HUES6 (cell line): Measurements from ENCODE around the gene TMEM63B.

ENCODE experiments used
- H3K27ac ChIP-seq: 2 replicates; pipeline ENCODE4 v1.7.0; 2013; ENCODE audit warnings: low read depth, mild to moderate bottlenecking, low read length, inconsistent platforms
- H3K27me3 ChIP-seq: 2 replicates; pipeline ENCODE4 v1.6.1; 2013; ENCODE audit warnings: low read length; ENCODE audit not compliant: control insufficient read depth, insufficient read depth
- H3K36me3 ChIP-seq: 2 replicates; pipeline ENCODE4 v1.6.1; 2013; ENCODE audit warnings: low read length; ENCODE audit not compliant: control insufficient read depth, insufficient read depth
- H3K4me1 ChIP-seq: 2 replicates; pipeline ENCODE4 v1.6.1; 2013; ENCODE audit warnings: low read length; ENCODE audit not compliant: control insufficient read depth, insufficient read depth
- H3K4me3 ChIP-seq: 2 replicates; pipeline ENCODE4 v1.5.1; 2013; ENCODE audit warnings: low read depth, low read length
- H3K9ac ChIP-seq: one replicate; pipeline ENCODE4 v1.6.1; 2013; ENCODE audit warnings: mild to moderate bottlenecking, low read length
- H3K9me3 ChIP-seq: 2 replicates; pipeline ENCODE4 v1.6.1; 2013; ENCODE audit warnings: low read depth, low read length; ENCODE audit not compliant: control insufficient read depth, insufficient read depth

The TMEM63B gene

GRCh38 chr6:44149369-44150012, 22.1 kb downstream of the TMEM63B start:
- no peak overlapping the region for H3K9ac ChIP-seq
- H3K36me3 ChIP-seq, result peaks cover 61% of the 10 kb centered on the region
- no peaks in the 10 kb centered on the region for H3K4me1 ChIP-seq
- no peaks in the 10 kb centered on the region for H3K27me3 ChIP-seq
- H3K27ac ChIP-seq, result no peak overlapping the region
- no peaks in the 10 kb centered on the region for H3K9me3 ChIP-seq
- no peak overlapping the region for H3K4me3 ChIP-seq

- H3K36me3 ChIP-seq, result peaks cover 59% of the 10 kb centered on the region
- H3K27me3 ChIP-seq, result no peaks in the 10 kb centered on the region
- H3K4me3 ChIP-seq, result no peak overlapping the region
- H3K9ac ChIP-seq, result no peak overlapping the region
- H3K9me3 ChIP-seq, result no peaks in the 10 kb centered on the region
- H3K4me1 ChIP-seq, result no peaks in the 10 kb centered on the region
- no peak overlapping the region for H3K27ac ChIP-seq
These were observed 23.1 kb downstream of the TMEM63B start for GRCh38 chr6:44150317-44150917.

- H3K36me3 ChIP-seq, result peaks cover 50% of the 10 kb centered on the region
- H3K4me3 ChIP-seq, result no peak overlapping the region
- no peak overlapping the region for H3K27ac ChIP-seq
- no peaks in the 10 kb centered on the region for H3K9me3 ChIP-seq
- no peak overlapping the region for H3K9ac ChIP-seq
- H3K4me1 ChIP-seq, result peaks cover 4% of the 10 kb centered on the region
- no peaks in the 10 kb centered on the region for H3K27me3 ChIP-seq
These were observed 24.2 kb downstream of the TMEM63B start for GRCh38 chr6:44151348-44152108.

- H3K36me3 ChIP-seq, result peaks cover 45% of the 10 kb centered on the region
- H3K4me3 ChIP-seq, result no peak overlapping the region
- H3K9me3 ChIP-seq, result no peaks in the 10 kb centered on the region
- H3K9ac ChIP-seq, result no peak overlapping the region
- no peak overlapping the region for H3K27ac ChIP-seq
- H3K4me1 ChIP-seq, result peaks cover 9% of the 10 kb centered on the region
- H3K27me3 ChIP-seq, result no peaks in the 10 kb centered on the region
These were observed 24.7 kb downstream of the TMEM63B start for GRCh38 chr6:44152109-44152461.

- peaks cover 9% of the 10 kb centered on the region for H3K4me1 ChIP-seq
- H3K9me3 ChIP-seq, result no peaks in the 10 kb centered on the region
- no peak overlapping the region for H3K4me3 ChIP-seq
- H3K27ac ChIP-seq, result no peak overlapping the region
- H3K27me3 ChIP-seq, result no peaks in the 10 kb centered on the region
- peaks cover 42% of the 10 kb centered on the region for H3K36me3 ChIP-seq
- no peak overlapping the region for H3K9ac ChIP-seq
These were observed 25.2 kb downstream of the TMEM63B start for GRCh38 chr6:44152533-44152932.

- Histone ChIP-seq H3K4me3 (no peak overlapping the region), H3K9ac (no peak overlapping the region), H3K9me3 (no peaks in the 10 kb centered on the region), H3K27ac (no peak overlapping the region), H3K4me1 (peaks cover 9% of the 10 kb centered on the region), H3K27me3 (no peaks in the 10 kb centered on the region), H3K36me3 (peaks cover 26% of the 10 kb centered on the region)
These were observed 26.7 kb downstream of the TMEM63B start for GRCh38 chr6:44154067-44154466.

- Histone ChIP-seq H3K27me3 (no peaks in the 10 kb centered on the region), H3K36me3 (peaks cover 14% of the 10 kb centered on the region), H3K4me1 (peaks cover 9% of the 10 kb centered on the region), H3K4me3 (no peak overlapping the region), H3K9ac (no peak overlapping the region), H3K27ac (no peak overlapping the region), H3K9me3 (no peaks in the 10 kb centered on the region)
These were observed 29.3 kb downstream of the TMEM63B start for GRCh38 chr6:44156494-44157151.

- Histone ChIP-seq H3K4me3 (no peak overlapping the region), H3K36me3 (peaks cover 14% of the 10 kb centered on the region), H3K27ac (no peak overlapping the region), H3K9ac (no peak overlapping the region), H3K27me3 (no peaks in the 10 kb centered on the region), H3K9me3 (no peaks in the 10 kb centered on the region), H3K4me1 (peaks cover 9% of the 10 kb centered on the region)
These were observed 29.8 kb downstream of the TMEM63B start for GRCh38 chr6:44157152-44157521.

GRCh38 chr6:44158770-44159228, 31.4 kb downstream of the TMEM63B start, which contains the start of gene CAPN11:
Gene CAPN11 (plus strand): TSS chr6:44158820. CDS start chr6:44158849, 29 bp downstream.
- H3K9me3 ChIP-seq, result no peaks in the 10 kb centered on the region
- H3K4me3 ChIP-seq, result no peak within 1 kb of the TSS
- H3K4me1 ChIP-seq, result peaks cover 11% of the 10 kb centered on the region
- no peak within 1 kb of the TSS for H3K9ac ChIP-seq
- H3K27me3 ChIP-seq, result no peaks in the 10 kb centered on the region
- no peak within 1 kb of the TSS for H3K27ac ChIP-seq
- peaks cover 4% of the 10 kb centered on the region for H3K36me3 ChIP-seq

- no peak overlapping the region for H3K27ac ChIP-seq
- no peaks in the 10 kb centered on the region for H3K36me3 ChIP-seq
- H3K9ac ChIP-seq, result no peak overlapping the region
- no peaks in the 10 kb centered on the region for H3K27me3 ChIP-seq
- no peak overlapping the region for H3K4me3 ChIP-seq
- H3K9me3 ChIP-seq, result no peaks in the 10 kb centered on the region
- peaks cover 25% of the 10 kb centered on the region for H3K4me1 ChIP-seq
These were observed 34.6 kb downstream of the TMEM63B start for GRCh38 chr6:44161997-44162338.
